HCT116 (cell line): ENCODE results near the gene ANKRD16. TPM values are rescaled to one million over a fixed set of nuclear protein-coding genes. Genes with fewer than 3 reads are reported as not detected.

Source experiments
- ATAC-seq: fragments of 200-7000 bp; cut with Tn5 transposase; 2 replicates; pipeline ENCODE4 v1.9.1; 2020; ENCODE audit warnings: mild to moderate bottlenecking, moderate library complexity
- BruUV-seq: library from RNA; stranded (reverse); fragments of 400-500 nt; replicated peaks from 2 replicates; lab custom pipeline; 2021; lab: Mats Ljungman, UMichigan
- CTCF ChIA-PET: fragments of 300-600 bp; sonication (Branson Sonifier 250); formaldehyde crosslinking; loops from one replicate; lab custom pipeline; 2021; ENCODE audit warnings: antibody characterized with exemption; lab: Charles Lee
- POLR2A ChIA-PET: fragments of 300-600, 350-600 bp; sonication (Branson Sonifier 250); formaldehyde crosslinking; loops from one replicate; lab custom pipeline; 2021; ENCODE audit warnings: antibody characterized with exemption; lab: Charles Lee
- RAD21 ChIA-PET, 2 experiments: fragments of 300-600 bp; sonication (Branson Sonifier 250); formaldehyde crosslinking; loops; one replicate each; lab custom pipeline; 2023; ENCODE audit warnings: low total read pairs in 2 of 2; ENCODE audit not compliant: uncharacterized antibody in 2 of 2, unreplicated experiment in 2 of 2, low non-redundant PET in 1 of 2; lab: Charles Lee
- DNase-seq: peaks from one replicate; pipeline ENCODE4 v3.0.0-alpha.2; 2010; ENCODE audit warnings: low read depth, low spot score
- H2AFZ ChIP-seq: fragments of 200-600 bp; shearing (Covaris generic), sonication (generic); 2 replicates; pipeline ENCODE4 v1.6.1; 2017; ENCODE audit warnings: low read depth, mixed run types, mixed read lengths, antibody characterized with exemption, low read length; ENCODE audit not compliant: poor library complexity, severe bottlenecking
- H3K27ac ChIP-seq: 2 replicates; pipeline ENCODE4 v1.5.1; 2012; ENCODE audit warnings: low read depth, low read length
- H3K27me3 ChIP-seq: fragments of 200-600 bp; sonication (generic); 2 replicates; pipeline ENCODE4 v1.6.1; 2016; ENCODE audit warnings: mixed run types, low read length, mixed read lengths; ENCODE audit not compliant: insufficient read depth
- H3K36me3 ChIP-seq, 2 experiments: fragments of 200-500 bp in 1 of 2; fragments of 200-600 bp in 1 of 2; sonication (Bioruptor generic) in 1 of 2; sonication (generic) in 1 of 2; 2 replicates each; pipeline versions ENCODE4 v1.5.1 to v1.6.1; 2014 to 2016; ENCODE audit warnings: low read length in 2 of 2, inconsistent platforms in 1 of 2, mixed read lengths in 1 of 2, mixed run types in 1 of 2; ENCODE audit not compliant: insufficient read depth in 2 of 2, control insufficient read depth in 1 of 2
- H3K4me1 ChIP-seq, 2 experiments: fragments of 200-600 bp in 1 of 2; sonication (generic) in 1 of 2; 2 replicates each; pipeline versions ENCODE4 v1.5.1 to v1.6.1; 2012 to 2017; ENCODE audit warnings: low read length in 2 of 2, inconsistent platforms in 1 of 2, mild to moderate bottlenecking in 1 of 2, mixed read lengths in 1 of 2, mixed run types in 1 of 2, moderate library complexity in 1 of 2; ENCODE audit not compliant: insufficient read depth in 2 of 2, control insufficient read depth in 1 of 2
- H3K4me2 ChIP-seq: fragments of 200-600 bp; sonication (generic); 2 replicates; pipeline ENCODE4 v1.6.1; 2017; ENCODE audit warnings: mixed run types, low read length, mixed read lengths
- H3K4me3 ChIP-seq, 2 experiments: fragments of 200-600 bp in 1 of 2; sonication (generic) in 1 of 2; replicated peaks in 1 of 2; 2 replicates each; pipeline ENCODE4 v1.5.1; 2011 to 2016; ENCODE audit warnings: low read length in 2 of 2, control low read depth in 1 of 2, low read depth in 1 of 2, mild to moderate bottlenecking in 1 of 2, mixed read lengths in 1 of 2, mixed run types in 1 of 2
- H3K79me2 ChIP-seq: fragments of 200-600 bp; sonication (generic); 2 replicates; pipeline ENCODE4 v1.6.1; 2017; ENCODE audit warnings: mild to moderate bottlenecking, mixed run types, low read length, moderate library complexity, mixed read lengths; ENCODE audit not compliant: insufficient read depth
- H3K9ac ChIP-seq: fragments of 200-600 bp; sonication (generic); 2 replicates; pipeline ENCODE4 v1.6.1; 2016; ENCODE audit warnings: low read length, mixed read lengths
- H3K9me2 ChIP-seq: fragments of 200-600 bp; sonication (generic), shearing (Covaris generic); 2 replicates; pipeline ENCODE4 v1.6.1; 2017; ENCODE audit warnings: mixed run types, mild to moderate bottlenecking, moderate library complexity; ENCODE audit not compliant: insufficient read depth
- H3K9me3 ChIP-seq, 2 experiments: fragments of 200-500 bp in 1 of 2; fragments of 200-600 bp in 1 of 2; sonication (Bioruptor generic) in 1 of 2; sonication (generic) in 1 of 2; 2 replicates each; pipeline ENCODE4 v1.6.1; 2014 to 2017; ENCODE audit warnings: low read length in 2 of 2, mixed read lengths in 2 of 2, inconsistent platforms in 1 of 2, low read depth in 1 of 2, mild to moderate bottlenecking in 1 of 2, mixed run types in 1 of 2, moderate library complexity in 1 of 2; ENCODE audit not compliant: control insufficient read depth in 1 of 2, insufficient read depth in 1 of 2
- H4K20me1 ChIP-seq: fragments of 200-600 bp; sonication (generic), shearing (Covaris generic); 2 replicates; pipeline ENCODE4 v1.6.1; 2017; ENCODE audit warnings: mixed run types, mild to moderate bottlenecking, moderate library complexity; ENCODE audit not compliant: insufficient read depth
- EGR1 ChIP-seq: IDR thresholded peaks from 2 replicates; pipeline ENCODE4 v1.6.1; 2012; ENCODE audit warnings: low read depth
- ELF1 ChIP-seq: IDR thresholded peaks from 2 replicates; pipeline ENCODE4 v1.6.1; 2012; ENCODE audit warnings: low read depth, borderline replicate concordance
- FOSL1 ChIP-seq: IDR thresholded peaks from 2 replicates; pipeline ENCODE4 v1.6.1; 2012; ENCODE audit warnings: low read depth
- JUND ChIP-seq: IDR thresholded peaks from 2 replicates; pipeline ENCODE4 v1.6.1; 2012
- POLR2A ChIP-seq: IDR thresholded peaks from 2 replicates; pipeline ENCODE4 v1.7.0; 2011; ENCODE audit warnings: borderline replicate concordance; ENCODE audit not compliant: insufficient read depth, insufficient read length; ENCODE audit errors: extremely low read depth
- RAD21 ChIP-seq: IDR thresholded peaks from 2 replicates; pipeline ENCODE4 v1.6.1; 2012; ENCODE audit warnings: low read depth, mild to moderate bottlenecking
- REST ChIP-seq: IDR thresholded peaks from 2 replicates; pipeline ENCODE4 v1.6.1; 2012; ENCODE audit warnings: low read depth
- SIN3A ChIP-seq: IDR thresholded peaks from 2 replicates; pipeline ENCODE4 v1.6.1; 2012; ENCODE audit warnings: low read depth
- SRF ChIP-seq: IDR thresholded peaks from 2 replicates; pipeline ENCODE4 v1.6.1; 2012; ENCODE audit warnings: low read depth
- TCF7L2 ChIP-seq: IDR thresholded peaks from 2 replicates; pipeline ENCODE4 v1.7.0; 2011; ENCODE audit warnings: borderline replicate concordance, inconsistent platforms; ENCODE audit not compliant: insufficient read depth, insufficient read length; ENCODE audit errors: extremely low read depth
- YY1 ChIP-seq: IDR thresholded peaks from 2 replicates; pipeline ENCODE4 v1.6.1; 2011; ENCODE audit warnings: low read length, low read depth, moderate library complexity, mild to moderate bottlenecking; ENCODE audit not compliant: insufficient replicate concordance; ENCODE audit errors: extremely low read depth
- ZFX ChIP-seq: fragments of 450-650 bp; IDR thresholded peaks from 2 replicates; pipeline ENCODE4 v1.6.1; 2017
- intact Hi-C: fragments of 100-400 bp; cut with micrococcal nuclease; formaldehyde crosslinking; loops from 2 replicates; pipeline ENCODE4 v1.10.0; 2022
- total RNA-seq: library from RNA; stranded (reverse); gene quantifications from one replicate; pipeline ENCODE4 v1.2.1, GENCODE V29; 2021; ENCODE audit not compliant: unreplicated experiment

The ANKRD16 gene
- total RNA-seq, 1 experiment from 2014 or later, result 9.4 TPM

- no peaks in the 10 kb centered on the region for H3K27me3 ChIP-seq
- RAD21 ChIA-PET, result no interaction called here
- H4K20me1 ChIP-seq, result no peaks in the 10 kb centered on the region
- no peaks in the 10 kb centered on the region for H3K4me1 ChIP-seq
- no peak for ATAC-seq
- no peak overlapping the region for H3K9ac ChIP-seq
- H3K9me3 ChIP-seq, result no peaks in the 10 kb centered on the region
- H3K79me2 ChIP-seq, result no peaks in the 10 kb centered on the region
- H3K9me2 ChIP-seq, result no peaks in the 10 kb centered on the region
- H3K4me3 ChIP-seq, result no peak overlapping the region
- H2AFZ ChIP-seq, result no peak overlapping the region
- no TSS peak for BruUV-seq
- CTCF ChIA-PET, result no interaction called here
- H3K36me3 ChIP-seq, result peaks cover 48 to 52% of the 10 kb centered on the region in 2 experiments
- POLR2A ChIA-PET, result no interaction called here
- TF ChIP-seq EGR1 (no peak), SRF (no peak), ELF1 (no peak), REST (no peak), YY1 (no peak), ZFX (no peak), POLR2A (no peak), JUND (no peak), RAD21 (no peak), TCF7L2 (no peak), FOSL1 (no peak), SIN3A (no peak)
- H3K4me2 ChIP-seq, result no peak overlapping the region
- H3K27ac ChIP-seq, result no peak overlapping the region
- no peak for DNase-seq
- intact Hi-C loops, result no loop called here
Measured at GRCh38 chr10:5929442-5929841, 39.7 kb upstream of the ANKRD16 start.
